HCT116 (cell line): Measurements from ENCODE around the gene SFXN4. TPM values are rescaled to one million over a fixed set of nuclear protein-coding genes. Genes with fewer than 3 reads are reported as not detected.

Source experiments
- ATAC-seq: fragments of 200-7000 bp; cut with Tn5 transposase; 2 replicates; pipeline ENCODE4 v1.9.1; 2020; ENCODE audit warnings: mild to moderate bottlenecking, moderate library complexity
- BruUV-seq: library from RNA; stranded (reverse); fragments of 400-500 nt; replicated peaks from 2 replicates; lab custom pipeline; 2021; lab: Mats Ljungman, UMichigan
- CTCF ChIA-PET: fragments of 300-600 bp; sonication (Branson Sonifier 250); formaldehyde crosslinking; loops from one replicate; lab custom pipeline; 2021; ENCODE audit warnings: antibody characterized with exemption; lab: Charles Lee
- POLR2A ChIA-PET: fragments of 300-600, 350-600 bp; sonication (Branson Sonifier 250); formaldehyde crosslinking; loops from one replicate; lab custom pipeline; 2021; ENCODE audit warnings: antibody characterized with exemption; lab: Charles Lee
- RAD21 ChIA-PET, 2 experiments: fragments of 300-600 bp; sonication (Branson Sonifier 250); formaldehyde crosslinking; loops; one replicate each; lab custom pipeline; 2023; ENCODE audit warnings: low total read pairs in 2 of 2; ENCODE audit not compliant: uncharacterized antibody in 2 of 2, unreplicated experiment in 2 of 2, low non-redundant PET in 1 of 2; lab: Charles Lee
- DNase-seq: peaks from one replicate; pipeline ENCODE4 v3.0.0-alpha.2; 2010; ENCODE audit warnings: low read depth, low spot score
- H2AFZ ChIP-seq: fragments of 200-600 bp; shearing (Covaris generic), sonication (generic); 2 replicates; pipeline ENCODE4 v1.6.1; 2017; ENCODE audit warnings: low read depth, mixed run types, mixed read lengths, antibody characterized with exemption, low read length; ENCODE audit not compliant: poor library complexity, severe bottlenecking
- H3K27ac ChIP-seq: 2 replicates; pipeline ENCODE4 v1.5.1; 2012; ENCODE audit warnings: low read depth, low read length
- H3K27me3 ChIP-seq: fragments of 200-600 bp; sonication (generic); 2 replicates; pipeline ENCODE4 v1.6.1; 2016; ENCODE audit warnings: mixed run types, low read length, mixed read lengths; ENCODE audit not compliant: insufficient read depth
- H3K36me3 ChIP-seq, 2 experiments: fragments of 200-500 bp in 1 of 2; fragments of 200-600 bp in 1 of 2; sonication (Bioruptor generic) in 1 of 2; sonication (generic) in 1 of 2; 2 replicates each; pipeline versions ENCODE4 v1.5.1 to v1.6.1; 2014 to 2016; ENCODE audit warnings: low read length in 2 of 2, inconsistent platforms in 1 of 2, mixed read lengths in 1 of 2, mixed run types in 1 of 2; ENCODE audit not compliant: insufficient read depth in 2 of 2, control insufficient read depth in 1 of 2
- H3K4me1 ChIP-seq, 2 experiments: fragments of 200-600 bp in 1 of 2; sonication (generic) in 1 of 2; 2 replicates each; pipeline versions ENCODE4 v1.5.1 to v1.6.1; 2012 to 2017; ENCODE audit warnings: low read length in 2 of 2, inconsistent platforms in 1 of 2, mild to moderate bottlenecking in 1 of 2, mixed read lengths in 1 of 2, mixed run types in 1 of 2, moderate library complexity in 1 of 2; ENCODE audit not compliant: insufficient read depth in 2 of 2, control insufficient read depth in 1 of 2
- H3K4me2 ChIP-seq: fragments of 200-600 bp; sonication (generic); 2 replicates; pipeline ENCODE4 v1.6.1; 2017; ENCODE audit warnings: mixed run types, low read length, mixed read lengths
- H3K4me3 ChIP-seq, 2 experiments: fragments of 200-600 bp in 1 of 2; sonication (generic) in 1 of 2; replicated peaks in 1 of 2; 2 replicates each; pipeline ENCODE4 v1.5.1; 2011 to 2016; ENCODE audit warnings: low read length in 2 of 2, control low read depth in 1 of 2, low read depth in 1 of 2, mild to moderate bottlenecking in 1 of 2, mixed read lengths in 1 of 2, mixed run types in 1 of 2
- H3K79me2 ChIP-seq: fragments of 200-600 bp; sonication (generic); 2 replicates; pipeline ENCODE4 v1.6.1; 2017; ENCODE audit warnings: mild to moderate bottlenecking, mixed run types, low read length, moderate library complexity, mixed read lengths; ENCODE audit not compliant: insufficient read depth
- H3K9ac ChIP-seq: fragments of 200-600 bp; sonication (generic); 2 replicates; pipeline ENCODE4 v1.6.1; 2016; ENCODE audit warnings: low read length, mixed read lengths
- H3K9me2 ChIP-seq: fragments of 200-600 bp; sonication (generic), shearing (Covaris generic); 2 replicates; pipeline ENCODE4 v1.6.1; 2017; ENCODE audit warnings: mixed run types, mild to moderate bottlenecking, moderate library complexity; ENCODE audit not compliant: insufficient read depth
- H3K9me3 ChIP-seq, 2 experiments: fragments of 200-500 bp in 1 of 2; fragments of 200-600 bp in 1 of 2; sonication (Bioruptor generic) in 1 of 2; sonication (generic) in 1 of 2; 2 replicates each; pipeline ENCODE4 v1.6.1; 2014 to 2017; ENCODE audit warnings: low read length in 2 of 2, mixed read lengths in 2 of 2, inconsistent platforms in 1 of 2, low read depth in 1 of 2, mild to moderate bottlenecking in 1 of 2, mixed run types in 1 of 2, moderate library complexity in 1 of 2; ENCODE audit not compliant: control insufficient read depth in 1 of 2, insufficient read depth in 1 of 2
- H4K20me1 ChIP-seq: fragments of 200-600 bp; sonication (generic), shearing (Covaris generic); 2 replicates; pipeline ENCODE4 v1.6.1; 2017; ENCODE audit warnings: mixed run types, mild to moderate bottlenecking, moderate library complexity; ENCODE audit not compliant: insufficient read depth
- ELF1 ChIP-seq: IDR thresholded peaks from 2 replicates; pipeline ENCODE4 v1.6.1; 2012; ENCODE audit warnings: low read depth, borderline replicate concordance
- FOSL1 ChIP-seq: IDR thresholded peaks from 2 replicates; pipeline ENCODE4 v1.6.1; 2012; ENCODE audit warnings: low read depth
- JUND ChIP-seq: IDR thresholded peaks from 2 replicates; pipeline ENCODE4 v1.6.1; 2012
- MAX ChIP-seq: IDR thresholded peaks from 2 replicates; pipeline ENCODE4 v1.6.1; 2012
- POLR2AphosphoS5 ChIP-seq: IDR thresholded peaks from 2 replicates; pipeline ENCODE4 v1.6.1; 2011; ENCODE audit warnings: mild to moderate bottlenecking, low read depth, low read length, moderate library complexity
- RAD21 ChIP-seq: IDR thresholded peaks from 2 replicates; pipeline ENCODE4 v1.6.1; 2012; ENCODE audit warnings: low read depth, mild to moderate bottlenecking
- REST ChIP-seq: IDR thresholded peaks from 2 replicates; pipeline ENCODE4 v1.6.1; 2012; ENCODE audit warnings: low read depth
- SIN3A ChIP-seq: IDR thresholded peaks from 2 replicates; pipeline ENCODE4 v1.6.1; 2012; ENCODE audit warnings: low read depth
- SP1 ChIP-seq: IDR thresholded peaks from 2 replicates; pipeline ENCODE4 v1.6.1; 2012; ENCODE audit warnings: low read depth
- ZFX ChIP-seq: fragments of 450-650 bp; IDR thresholded peaks from 2 replicates; pipeline ENCODE4 v1.6.1; 2017
- intact Hi-C: fragments of 100-400 bp; cut with micrococcal nuclease; formaldehyde crosslinking; loops from 2 replicates; pipeline ENCODE4 v1.10.0; 2022
- total RNA-seq: library from RNA; stranded (reverse); gene quantifications from one replicate; pipeline ENCODE4 v1.2.1, GENCODE V29; 2021; ENCODE audit not compliant: unreplicated experiment

The SFXN4 gene
- total RNA-seq, 1 experiment from 2014 or later: 58.2 TPM

GRCh38 chr10:119129721-119130120 is 35.8 kb downstream of the SFXN4 start:
- intact Hi-C loops: no loop called here
- BruUV-seq: no TSS peak
- ChIA-PET CTCF (interaction anchor here (0.6 kb wide), 1 partner anchor 27 kb away, joined by 3 read pairs; no protein-coding TSS in a partner anchor), RAD21 (interaction anchor here in 1 of 2 experiments (0.7 kb wide), 1 partner anchor 140 kb away, joined by 4 read pairs; no protein-coding TSS in a partner anchor), POLR2A (no interaction called here)
- H3K9me2 ChIP-seq: no peaks in the 10 kb centered on the region
- no peaks in the 10 kb centered on the region for H4K20me1 ChIP-seq
- TF ChIP-seq ELF1: no peak
- TF ChIP-seq REST: no peak
- H3K27ac ChIP-seq: no peak overlapping the region
- H3K9ac ChIP-seq: no peak overlapping the region
- no peak for ATAC-seq
- H3K4me2 ChIP-seq: no peak overlapping the region
- DNase-seq: no peak
- H3K36me3 ChIP-seq: peaks cover 13 to 33% of the 10 kb centered on the region in 2 experiments
- no peak overlapping the region for H2AFZ ChIP-seq
- H3K9me3 ChIP-seq: no peaks in the 10 kb centered on the region
- no peak overlapping the region for H3K4me3 ChIP-seq
- no peaks in the 10 kb centered on the region for H3K79me2 ChIP-seq
- H3K27me3 ChIP-seq: no peaks in the 10 kb centered on the region
- H3K4me1 ChIP-seq: peaks cover 0 to 6% of the 10 kb centered on the region in 2 experiments; a peak in 1 of 4 replicates

GRCh38 chr10:119125942-119126341 is 39.6 kb downstream of the SFXN4 start:
- Histone ChIP-seq H3K4me1 (no peaks in the 10 kb centered on the region; a peak in 1 of 4 replicates), H3K27me3 (no peaks in the 10 kb centered on the region), H3K27ac (no peak overlapping the region), H3K36me3 (peaks cover 13 to 23% of the 10 kb centered on the region in 2 experiments), H3K4me2 (no peak overlapping the region), H3K79me2 (no peaks in the 10 kb centered on the region), H3K9ac (no peak overlapping the region), H2AFZ (no peak overlapping the region), H3K9me2 (no peaks in the 10 kb centered on the region), H3K9me3 (no peaks in the 10 kb centered on the region), H3K4me3 (no peak overlapping the region), H4K20me1 (no peaks in the 10 kb centered on the region)
- BruUV-seq: no TSS peak
- ChIA-PET POLR2A (interaction anchor here (0.7 kb wide), 1 partner anchor 72 kb away, joined by 3 read pairs; no protein-coding TSS in a partner anchor), CTCF (no interaction called here), RAD21 (no interaction called here)
- no peak for ATAC-seq
- no peak for TF ChIP-seq ZFX
- TF ChIP-seq MAX: no peak
- no peak for TF ChIP-seq FOSL1
- no peak for TF ChIP-seq SIN3A
- TF ChIP-seq POLR2AphosphoS5: no peak
- no peak for TF ChIP-seq JUND
- no peak for TF ChIP-seq RAD21
- TF ChIP-seq REST: no peak
- TF ChIP-seq SP1: no peak
- intact Hi-C loops: no loop called here
- DNase-seq: no peak
